H1 (cell line): ENCODE results near the gene PDP2. TPM values are rescaled to one million over a fixed set of nuclear protein-coding genes. Genes with fewer than 3 reads are reported as not detected.
A peak's percentile ranks its signal among the peaks of the same experiment; 100 is the strongest.

Source experiments
- CTCF ChIA-PET: fragments of 300-600 bp; sonication (Branson Sonifier 250); formaldehyde crosslinking; loops from one replicate; lab custom pipeline; 2021; ENCODE audit not compliant: partially characterized antibody; lab: Charles Lee
- POLR2A ChIA-PET: fragments of 300-600 bp; sonication (Branson Sonifier 250); formaldehyde crosslinking; loops from one replicate; lab custom pipeline; 2021; ENCODE audit warnings: inconsistent platforms; ENCODE audit not compliant: partially characterized antibody; lab: Charles Lee
- DNase-seq, 2 experiments: peaks; one replicate each; pipeline versions ENCODE4 v3.0.0 to v3.0.0-alpha.2; 2010 to 2022; ENCODE audit warnings: low spot score in 2 of 2, low read depth in 1 of 2, mixed read lengths in 1 of 2
- FAIRE-seq: peaks from 2 replicates; lab custom pipeline; 2011; peaks lifted over from hg19 to GRCh38; lab: Jason Lieb, UNC
- H2AFZ ChIP-seq: 2 replicates; pipeline ENCODE4 v1.8.1; 2012; ENCODE audit warnings: low read length, inconsistent platforms
- H2AK5ac ChIP-seq: 2 replicates; pipeline ENCODE4 v1.6.1; 2013; ENCODE audit warnings: low read depth, low read length
- H2BK120ac ChIP-seq: replicated peaks from 2 replicates; pipeline ENCODE3; 2013; ENCODE audit warnings: low read depth, low read length, inconsistent platforms
- H2BK12ac ChIP-seq: 2 replicates; pipeline ENCODE4 v1.6.1; 2013; ENCODE audit warnings: low read depth, low read length
- H2BK15ac ChIP-seq: 2 replicates; pipeline ENCODE4 v1.6.1; 2013; ENCODE audit warnings: low read length
- H2BK20ac ChIP-seq: 2 replicates; pipeline ENCODE4 v1.6.1; 2013; ENCODE audit warnings: low read length
- H2BK5ac ChIP-seq: 2 replicates; pipeline ENCODE4 v1.6.1; 2013; ENCODE audit warnings: low read depth, low read length
- H3K14ac ChIP-seq: 2 replicates; pipeline ENCODE4 v1.6.1; 2013; ENCODE audit warnings: inconsistent platforms; ENCODE audit not compliant: insufficient read length
- H3K18ac ChIP-seq: 2 replicates; pipeline ENCODE4 v1.6.1; 2013; ENCODE audit warnings: low read length; ENCODE audit errors: extremely low read depth
- H3K23ac ChIP-seq: 2 replicates; pipeline ENCODE4 v1.6.1; 2013; ENCODE audit warnings: inconsistent platforms; ENCODE audit not compliant: insufficient read length
- H3K23me2 ChIP-seq: 2 replicates; pipeline ENCODE4 v1.6.1; 2013; ENCODE audit warnings: low read depth, low read length
- H3K27ac ChIP-seq: 2 replicates; pipeline ENCODE4 v1.6.1; 2011; ENCODE audit warnings: low read depth, low read length, inconsistent platforms
- H3K27me3 ChIP-seq, 4 experiments: replicated peaks in 1 of 4; 1 replicate in 1 of 4; 2 replicates in 3 of 4; pipeline versions ENCODE4 v1.6.1 to v1.8.1; 2011 to 2013; ENCODE audit warnings: low read length in 3 of 4, mild to moderate bottlenecking in 3 of 4, inconsistent platforms in 2 of 4, mixed read lengths in 2 of 4, moderate library complexity in 1 of 4; ENCODE audit not compliant: control insufficient read depth in 3 of 4, insufficient read depth in 3 of 4; ENCODE audit errors: extremely low read depth in 1 of 4
- H3K36me3 ChIP-seq, 4 experiments: 2 replicates each; pipeline versions ENCODE4 v1.6.1 to v1.8.1; 2011 to 2013; ENCODE audit warnings: mild to moderate bottlenecking in 4 of 4, low read length in 3 of 4, moderate library complexity in 2 of 4, control low read depth in 1 of 4, inconsistent platforms in 1 of 4; ENCODE audit not compliant: insufficient read depth in 4 of 4, control insufficient read depth in 2 of 4
- H3K4ac ChIP-seq: replicated peaks from 2 replicates; pipeline ENCODE3; 2013; ENCODE audit warnings: low read length, low read depth, mixed read lengths, inconsistent platforms; ENCODE audit not compliant: insufficient read length
- H3K4me1 ChIP-seq, 4 experiments: replicated peaks in 1 of 4; 1 replicate in 1 of 4; 2 replicates in 3 of 4; pipeline versions ENCODE4 v1.6.1 to v1.8.1; 2011 to 2013; ENCODE audit warnings: low read length in 3 of 4, inconsistent platforms in 2 of 4, mixed read lengths in 1 of 4; ENCODE audit not compliant: insufficient read depth in 4 of 4, control insufficient read depth in 3 of 4
- H3K4me2 ChIP-seq, 2 experiments: 2 replicates each; pipeline versions ENCODE4 v1.6.1 to v1.8.1; 2011 to 2013; ENCODE audit warnings: low read depth in 2 of 2, low read length in 2 of 2, control low read depth in 1 of 2, inconsistent platforms in 1 of 2, mild to moderate bottlenecking in 1 of 2; ENCODE audit not compliant: insufficient read depth in 1 of 2
- H3K4me3 ChIP-seq, 4 experiments: fragments of 200-600, 300-600 bp in 1 of 4; sonication (generic), shearing (Covaris generic), sonication (Bioruptor Twin) in 1 of 4; 2 replicates each; pipeline versions ENCODE4 v1.5.1 to v1.8.1; 2011 to 2016; ENCODE audit warnings: low read length in 4 of 4, low read depth in 3 of 4, control low read depth in 2 of 4, inconsistent platforms in 2 of 4, mild to moderate bottlenecking in 2 of 4, mixed read lengths in 1 of 4, moderate library complexity in 1 of 4; ENCODE audit not compliant: insufficient read depth in 2 of 4; ENCODE audit errors: extremely low read depth in 1 of 4
- H3K56ac ChIP-seq: replicated peaks from 2 replicates; pipeline ENCODE3; 2013; ENCODE audit warnings: low read depth, mild to moderate bottlenecking, mixed read lengths, low read length, inconsistent platforms; ENCODE audit not compliant: insufficient read length
- H3K79me1 ChIP-seq: 2 replicates; pipeline ENCODE4 v1.6.1; 2013; ENCODE audit warnings: low read depth, low read length, control low read depth
- H3K79me2 ChIP-seq, 2 experiments: 2 replicates each; pipeline versions ENCODE4 v1.6.1 to v1.8.1; 2012 to 2013; ENCODE audit warnings: low read length in 2 of 2, mild to moderate bottlenecking in 2 of 2, inconsistent platforms in 1 of 2; ENCODE audit not compliant: insufficient read depth in 2 of 2, control insufficient read depth in 1 of 2
- H3K9ac ChIP-seq, 4 experiments: replicated peaks in 1 of 4; 1 replicate in 1 of 4; 2 replicates in 3 of 4; pipeline versions ENCODE4 v1.6.1 to v1.8.1; 2011 to 2013; ENCODE audit warnings: low read depth in 3 of 4, low read length in 3 of 4, control low read depth in 2 of 4, mild to moderate bottlenecking in 2 of 4, moderate library complexity in 2 of 4, inconsistent platforms in 1 of 4; ENCODE audit errors: extremely low read depth in 1 of 4
- H3K9me3 ChIP-seq, 2 experiments: 2 replicates each; pipeline versions ENCODE4 v1.6.1 to v1.8.1; 2012 to 2013; ENCODE audit warnings: mild to moderate bottlenecking in 2 of 2, moderate library complexity in 2 of 2, control low read depth in 1 of 2, inconsistent platforms in 1 of 2, low read depth in 1 of 2, low read length in 1 of 2, mixed read lengths in 1 of 2; ENCODE audit not compliant: insufficient read depth in 2 of 2
- H4K20me1 ChIP-seq, 2 experiments: replicated peaks in 1 of 2; 2 replicates each; pipeline versions ENCODE3 to v1.8.1; 2011 to 2013; ENCODE audit warnings: inconsistent platforms in 2 of 2, low read length in 2 of 2, mild to moderate bottlenecking in 1 of 2; ENCODE audit not compliant: insufficient read depth in 2 of 2, control insufficient read depth in 1 of 2
- H4K5ac ChIP-seq: 2 replicates; pipeline ENCODE4 v1.6.1; 2013; ENCODE audit warnings: low read length, low read depth, mixed read lengths, inconsistent platforms; ENCODE audit not compliant: insufficient read length
- H4K8ac ChIP-seq: 2 replicates; pipeline ENCODE4 v1.8.0; 2013; ENCODE audit warnings: mild to moderate bottlenecking, moderate library complexity, low read length, inconsistent platforms; ENCODE audit not compliant: insufficient read depth; ENCODE audit errors: extremely low read depth
- H4K91ac ChIP-seq: replicated peaks from 2 replicates; pipeline ENCODE3; 2013; ENCODE audit warnings: low read length, mixed read lengths, inconsistent platforms; ENCODE audit not compliant: insufficient read length
- CREB1 ChIP-seq: IDR thresholded peaks from 2 replicates; pipeline ENCODE4 v1.6.1; 2012; ENCODE audit warnings: inconsistent platforms
- JUND ChIP-seq: IDR thresholded peaks from 2 replicates; pipeline ENCODE4 v1.6.1; 2011; ENCODE audit warnings: mild to moderate bottlenecking, improper control_type of control experiment, low read length
- RNF2 ChIP-seq: fragments of 200-900, 300-1000 bp; sonication (generic); IDR thresholded peaks from 2 replicates; pipeline ENCODE4 v1.7.1; 2016; ENCODE audit warnings: borderline replicate concordance, low read depth, mild to moderate bottlenecking, antibody characterized with exemption, low read length; ENCODE audit not compliant: poor library complexity, severe bottlenecking; ENCODE audit errors: missing control alignments
- TAF7 ChIP-seq: optimal IDR thresholded peaks from 2 replicates; pipeline ENCODE3; 2011; ENCODE audit warnings: low read depth, mild to moderate bottlenecking, inconsistent platforms, low read length, moderate library complexity, borderline replicate concordance
- WGBS, 2 experiments: shearing (Covaris generic) in 1 of 2; methylation state at CpG; one replicate each; pipeline versions ENCODE4 v1.1.6 to v1.1.7; 2013 to 2015; ENCODE audit warnings: low lambda C conversion rate in 2 of 2, mixed read lengths in 2 of 2, inconsistent platforms in 1 of 2, low coverage in 1 of 2, missing lambda C conversion rate in 1 of 2; ENCODE audit not compliant: insufficient replicate concordance in 2 of 2, insufficient coverage in 1 of 2, insufficient read length in 1 of 2; ENCODE audit errors: extremely low coverage in 1 of 2, missing lambda C conversion rate in 1 of 2; 5-methylcytosine and 5-hydroxymethylcytosine counted together
- polyA plus RNA-seq, 7 experiments: library from polyadenylated mRNA; depleted of rRNA in 3 of 7; stranded (reverse) in 5 of 7; unstranded in 2 of 7; fragments of >200 nt in 5 of 7; fragments of 200-250 nt in 2 of 7; gene quantifications; 1 replicate in 5 of 7; 2 replicates in 1 of 7; 4 replicates in 1 of 7; pipeline versions ENCODE4 v1.2.1 to v1.2.3, GENCODE V29; 2011 to 2013; ENCODE audit warnings: missing spikeins in 2 of 7, mixed read lengths in 2 of 7
- total RNA-seq: library from RNA; stranded (reverse); fragmentation: NEBNext Ultra II Directional; extraction: Animal tissue kit (Norgen Biotek cat#: 25700); gene quantifications from 2 replicates; pipeline ENCODE4 v1.2.1, GENCODE V29; 2021
- TF ChIP-seq, protein P1 (sequence below): IDR thresholded peaks from 2 replicates; pipeline ENCODE4 v1.6.1; 2012; ENCODE audit warnings: inconsistent platforms

The PDP2 gene
- total and polyA plus RNA-seq, 2 of the 8 experiments (the other 6 are each of a cell fraction or from before 2014, with no cell fraction given) = 11.7 to 36.5 TPM

DNA sequence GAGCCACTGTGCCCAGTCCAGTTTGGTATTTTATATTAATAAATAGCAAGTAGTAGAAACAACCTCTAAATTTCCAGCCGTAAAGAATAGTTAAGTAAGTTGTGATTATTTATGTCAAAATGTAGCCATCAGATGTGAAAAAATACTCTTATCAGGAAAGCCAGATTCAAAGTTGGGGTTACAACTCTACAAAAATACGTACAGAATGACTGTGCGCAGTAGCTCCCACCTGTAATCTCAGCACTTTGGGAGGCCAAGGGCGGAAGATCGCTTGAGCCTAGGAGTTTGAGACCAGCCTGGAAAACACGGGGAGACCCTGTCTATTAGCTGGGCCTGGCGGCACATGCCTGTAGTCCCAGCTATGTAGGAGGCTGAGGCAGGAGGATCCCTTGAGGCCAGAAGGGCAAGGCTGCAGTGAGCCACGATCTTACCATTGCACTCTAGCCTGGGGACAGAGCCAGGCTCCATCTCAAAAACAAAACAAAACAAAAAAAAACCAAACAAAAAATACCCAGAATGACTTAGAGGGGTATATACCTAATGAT is 1.7 kb downstream of the PDP2 start:
- H4K5ac ChIP-seq = no peak overlapping the region
- no peak overlapping the region for H2BK120ac ChIP-seq
- no peak overlapping the region for H3K14ac ChIP-seq
- TF ChIP-seq, protein P1, sequence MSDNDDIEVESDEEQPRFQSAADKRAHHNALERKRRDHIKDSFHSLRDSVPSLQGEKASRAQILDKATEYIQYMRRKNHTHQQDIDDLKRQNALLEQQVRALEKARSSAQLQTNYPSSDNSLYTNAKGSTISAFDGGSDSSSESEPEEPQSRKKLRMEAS = no peak
- TF ChIP-seq TAF7 (no peak), RNF2 (no peak), JUND (no peak), CREB1 (no peak)
- peaks cover 10 to 30% (median 21%) of the 10 kb centered on the region in 4 experiments for H3K36me3 ChIP-seq
- peaks cover 8% of the 10 kb centered on the region; the same call in 1 of the 2 replicates for H3K23me2 ChIP-seq
- no peak overlapping the region for H3K23ac ChIP-seq
- H4K8ac ChIP-seq = no peak overlapping the region
- CTCF ChIA-PET = interaction anchor here (0.6 to 42.0 kb wide), 9 partner anchors 9 to 316 kb away, joined by 3 to 1009 read pairs (median 3); partner anchors contain the start of genes CDH16, DYNC1LI2 and RRAD
- peaks cover 0 to 10% (median 3%) of the 10 kb centered on the region in 4 experiments; a peak in 3 of 7 replicates for H3K4me1 ChIP-seq
- no peak overlapping the region for H4K91ac ChIP-seq
- H2BK5ac ChIP-seq = no peak overlapping the region
- DNase-seq (no peak), FAIRE-seq (no peak)
- H3K56ac ChIP-seq = no peak overlapping the region
- H3K9me3 ChIP-seq = no peaks in the 10 kb centered on the region
- peaks cover 0 to 3% (median 0%) of the 10 kb centered on the region in 4 experiments; a peak in 1 of 7 replicates for H3K27me3 ChIP-seq
- peak overlapping the region in 1 of 4 experiments; percentile 84; a peak in 2 of 8 replicates for H3K4me3 ChIP-seq
- H3K79me1 ChIP-seq = peaks cover 12% of the 10 kb centered on the region
- H2AFZ ChIP-seq = no peak overlapping the region
- H3K4ac ChIP-seq = no peak overlapping the region
- peak overlapping the region; percentile 68 to 89; a peak in 3 of 4 replicates for H3K4me2 ChIP-seq
- no peak overlapping the region for H2BK20ac ChIP-seq
- 90% methylated on average over 8 of the region's 8 CpGs; no CpG with 5 or more reads in 1 of the 2 experiments for WGBS, 2 experiments
- H3K27ac ChIP-seq = no peak overlapping the region
- H3K79me2 ChIP-seq = peaks cover 0 to 30% of the 10 kb centered on the region in 2 experiments; a peak in 3 of 4 replicates
- no peak overlapping the region for H2BK12ac ChIP-seq
- H2BK15ac ChIP-seq = no peak overlapping the region
- POLR2A ChIA-PET = interaction anchor here (0.6 to 3.0 kb wide), 6 partner anchors 8 to 131 kb away, joined by 3 to 12 read pairs (median 7); partner anchors contain the start of gene DYNC1LI2
- H3K18ac ChIP-seq = no peak overlapping the region
- H3K9ac ChIP-seq = no peak overlapping the region
- no peak overlapping the region for H2AK5ac ChIP-seq
- peaks cover 7 to 15% of the 10 kb centered on the region in 2 experiments for H4K20me1 ChIP-seq
